OCI-LY3 (cell line): Measurements from ENCODE around the gene RTF2.

Source experiments
- EZH2phosphoT487 ChIP-seq: fragments of 200-600 bp; shearing (Covaris generic); IDR thresholded peaks from 2 replicates; pipeline ENCODE4 v1.6.1; 2018; ENCODE audit warnings: antibody characterized with exemption, mixed run types, low read depth
- TF ChIP-seq, protein P1 (sequence below): fragments of 200-600, 300-600 bp; sonication (generic); IDR thresholded peaks from 2 replicates; pipeline ENCODE4 v1.5.1; 2014; ENCODE audit warnings: antibody characterized with exemption, low read length, low read depth

GRCh38 chr20:56439771-56440291, 28.6 kb upstream of the RTF2 start:
- TF ChIP-seq, protein P1, sequence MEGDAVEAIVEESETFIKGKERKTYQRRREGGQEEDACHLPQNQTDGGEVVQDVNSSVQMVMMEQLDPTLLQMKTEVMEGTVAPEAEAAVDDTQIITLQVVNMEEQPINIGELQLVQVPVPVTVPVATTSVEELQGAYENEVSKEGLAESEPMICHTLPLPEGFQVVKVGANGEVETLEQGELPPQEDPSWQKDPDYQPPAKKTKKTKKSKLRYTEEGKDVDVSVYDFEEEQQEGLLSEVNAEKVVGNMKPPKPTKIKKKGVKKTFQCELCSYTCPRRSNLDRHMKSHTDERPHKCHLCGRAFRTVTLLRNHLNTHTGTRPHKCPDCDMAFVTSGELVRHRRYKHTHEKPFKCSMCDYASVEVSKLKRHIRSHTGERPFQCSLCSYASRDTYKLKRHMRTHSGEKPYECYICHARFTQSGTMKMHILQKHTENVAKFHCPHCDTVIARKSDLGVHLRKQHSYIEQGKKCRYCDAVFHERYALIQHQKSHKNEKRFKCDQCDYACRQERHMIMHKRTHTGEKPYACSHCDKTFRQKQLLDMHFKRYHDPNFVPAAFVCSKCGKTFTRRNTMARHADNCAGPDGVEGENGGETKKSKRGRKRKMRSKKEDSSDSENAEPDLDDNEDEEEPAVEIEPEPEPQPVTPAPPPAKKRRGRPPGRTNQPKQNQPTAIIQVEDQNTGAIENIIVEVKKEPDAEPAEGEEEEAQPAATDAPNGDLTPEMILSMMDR, result no peak
- no peak for TF ChIP-seq EZH2phosphoT487
